IPS DF 4.7 (cell line): ENCODE results near the gene TTC7B.

Experiments used
- DNase-seq: peaks from one replicate; pipeline ENCODE4 v3.0.0-alpha.2; 2013; ENCODE audit warnings: low spot score; ENCODE audit errors: extremely low read depth

Gene TTC7B

DNA sequence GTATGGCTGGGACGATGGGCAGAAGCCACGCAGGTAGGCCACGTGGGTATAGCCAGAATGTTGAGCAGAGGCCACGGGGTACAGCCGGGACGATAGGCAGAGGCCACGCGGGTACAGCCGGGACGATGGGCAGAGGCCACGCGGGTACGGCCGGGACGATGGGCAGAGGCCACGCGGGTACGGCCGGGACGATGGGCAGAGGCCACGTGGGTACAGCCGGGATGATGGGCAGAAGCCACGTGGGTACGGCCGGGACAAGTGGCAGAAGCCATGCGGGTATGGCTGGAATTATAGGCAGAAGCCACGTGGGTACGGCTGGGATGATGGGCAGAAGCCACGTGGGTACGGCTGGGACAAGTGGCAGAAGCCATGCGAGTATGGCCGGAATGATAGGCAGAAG lies 195.0 kb downstream of the TTC7B start:
- no peak for DNase-seq

DNA sequence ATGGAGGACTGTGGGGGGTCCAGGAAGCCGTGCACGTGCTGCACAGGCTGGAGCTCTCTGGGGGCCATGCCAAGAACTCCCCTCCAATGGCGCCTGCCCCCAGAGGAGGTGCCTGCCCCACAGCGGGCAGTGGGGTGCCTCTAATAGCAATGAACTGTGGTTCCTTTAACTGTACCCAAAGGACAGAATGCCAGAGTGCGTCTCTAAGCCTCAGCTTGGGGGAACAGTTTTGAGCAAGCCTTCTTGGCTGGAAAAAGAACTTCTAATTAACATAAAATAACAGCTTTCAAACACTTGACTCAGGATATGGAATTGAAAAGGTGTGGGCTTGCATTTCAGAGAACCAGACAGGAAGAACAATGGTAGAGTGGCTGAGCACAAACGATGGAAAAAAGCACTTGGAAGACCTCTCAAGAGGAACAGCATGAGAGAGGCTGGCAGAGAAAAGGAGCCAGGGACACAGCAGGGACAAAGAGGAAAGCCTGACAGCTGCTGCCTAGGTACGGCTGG lies 195.6 kb downstream of the TTC7B start:
- DNase-seq: no peak

DNA sequence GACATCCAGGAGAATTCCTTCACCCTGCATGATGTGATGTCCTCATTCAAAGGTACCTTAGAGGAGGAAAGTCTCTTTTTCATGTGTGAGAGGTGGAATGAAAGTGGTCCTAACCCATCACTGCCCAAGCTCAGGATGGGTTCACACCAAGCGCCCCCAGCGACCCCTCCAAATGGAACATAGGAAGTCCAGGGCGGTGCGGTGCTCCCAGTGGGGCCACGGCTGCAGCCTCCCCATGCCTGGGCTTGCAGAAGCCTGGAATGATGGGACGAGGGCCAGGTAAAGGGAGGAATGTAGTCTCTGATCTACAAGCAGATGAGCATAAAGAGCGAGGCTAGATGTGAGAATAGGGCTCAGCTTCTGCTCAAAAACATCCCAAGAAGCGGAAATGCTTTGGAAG lies 196.3 kb downstream of the TTC7B start:
- DNase-seq: no peak

DNA sequence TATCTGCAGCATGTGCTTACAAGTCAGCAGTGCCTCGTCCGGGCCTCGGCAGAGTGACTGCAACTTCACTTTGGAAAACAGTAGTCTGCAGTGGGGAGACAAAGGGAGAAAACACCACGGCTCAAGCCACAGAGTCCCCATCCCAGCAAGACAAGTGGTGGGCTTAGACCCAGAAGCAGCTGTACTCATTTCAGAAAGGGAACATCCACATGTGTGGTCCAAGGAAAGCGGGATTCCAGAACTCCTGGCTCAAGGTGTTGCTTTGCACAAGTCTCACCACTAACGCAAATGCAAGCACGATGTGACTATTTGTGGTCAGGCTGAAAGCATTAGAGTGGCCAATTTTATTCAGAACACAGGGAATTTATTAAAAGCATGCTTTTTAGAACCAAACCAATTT lies 198.3 kb downstream of the TTC7B start:
- DNase-seq: no peak

DNA sequence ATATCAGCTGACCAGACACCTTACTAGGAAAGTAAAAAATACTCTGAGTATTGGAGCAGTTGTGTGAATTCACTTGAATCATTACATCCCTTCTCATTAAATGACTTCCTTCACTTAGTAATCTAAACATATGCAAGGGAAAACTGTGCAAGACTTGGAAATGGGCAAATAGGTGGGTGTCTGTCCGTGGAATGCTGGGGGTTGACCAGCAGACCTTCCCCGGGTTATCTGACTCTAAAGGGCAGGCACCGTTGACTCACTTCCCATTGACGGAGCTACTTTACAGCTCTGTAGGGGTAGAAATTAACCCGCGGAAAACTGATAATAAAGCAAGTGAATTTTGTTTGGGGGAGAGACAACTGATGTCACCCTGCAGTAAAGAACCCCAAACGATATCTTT lies 199.3 kb downstream of the TTC7B start:
- DNase-seq: no peak

DNA sequence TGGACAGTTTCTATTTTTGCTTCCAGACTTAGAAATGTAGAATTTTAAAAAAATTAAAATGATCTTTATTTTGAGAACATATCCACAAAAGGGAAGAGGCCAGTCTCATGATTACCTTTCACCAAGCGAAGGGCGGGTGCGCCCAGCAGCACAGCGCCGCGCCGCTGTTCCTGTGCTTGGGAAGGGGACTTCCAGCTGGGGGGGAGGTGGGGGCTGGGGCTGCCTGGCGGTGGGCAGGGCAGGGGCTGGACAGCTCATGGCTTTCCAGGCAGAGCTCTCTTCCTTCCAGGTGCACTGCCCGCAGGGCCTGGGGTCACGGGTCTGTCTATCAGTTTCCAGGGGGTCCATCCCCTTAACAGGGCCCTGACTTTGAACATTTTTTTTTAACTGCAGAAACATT lies 199.9 kb downstream of the TTC7B start:
- DNase-seq: no peak

DNA sequence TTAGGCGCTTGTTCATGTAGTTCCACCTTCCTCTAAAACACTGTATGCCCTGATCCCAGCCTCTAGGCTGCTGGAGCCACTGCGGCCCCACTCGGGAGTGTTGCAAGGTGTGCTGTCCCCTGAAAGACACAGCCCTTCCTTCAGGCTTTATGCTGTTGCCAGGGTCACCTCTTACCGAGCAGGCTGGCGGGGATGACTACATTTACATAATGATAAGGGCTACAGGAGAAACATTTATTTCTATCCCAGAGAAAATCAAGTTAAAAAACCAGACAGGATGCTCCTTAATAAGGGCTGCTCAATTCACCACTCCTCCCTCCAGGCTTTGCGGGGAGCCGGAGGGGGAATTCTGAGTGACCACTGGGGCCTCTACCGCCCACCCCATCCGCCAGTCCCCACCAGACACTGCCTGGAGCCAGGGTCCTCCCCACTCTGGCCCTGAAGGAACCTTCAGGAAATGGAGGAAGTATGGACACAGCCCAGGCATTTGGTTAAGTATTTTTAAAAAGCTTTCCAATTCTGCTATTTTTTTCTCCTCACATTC lies 200.6 kb downstream of the TTC7B start:
- DNase-seq: no peak

DNA sequence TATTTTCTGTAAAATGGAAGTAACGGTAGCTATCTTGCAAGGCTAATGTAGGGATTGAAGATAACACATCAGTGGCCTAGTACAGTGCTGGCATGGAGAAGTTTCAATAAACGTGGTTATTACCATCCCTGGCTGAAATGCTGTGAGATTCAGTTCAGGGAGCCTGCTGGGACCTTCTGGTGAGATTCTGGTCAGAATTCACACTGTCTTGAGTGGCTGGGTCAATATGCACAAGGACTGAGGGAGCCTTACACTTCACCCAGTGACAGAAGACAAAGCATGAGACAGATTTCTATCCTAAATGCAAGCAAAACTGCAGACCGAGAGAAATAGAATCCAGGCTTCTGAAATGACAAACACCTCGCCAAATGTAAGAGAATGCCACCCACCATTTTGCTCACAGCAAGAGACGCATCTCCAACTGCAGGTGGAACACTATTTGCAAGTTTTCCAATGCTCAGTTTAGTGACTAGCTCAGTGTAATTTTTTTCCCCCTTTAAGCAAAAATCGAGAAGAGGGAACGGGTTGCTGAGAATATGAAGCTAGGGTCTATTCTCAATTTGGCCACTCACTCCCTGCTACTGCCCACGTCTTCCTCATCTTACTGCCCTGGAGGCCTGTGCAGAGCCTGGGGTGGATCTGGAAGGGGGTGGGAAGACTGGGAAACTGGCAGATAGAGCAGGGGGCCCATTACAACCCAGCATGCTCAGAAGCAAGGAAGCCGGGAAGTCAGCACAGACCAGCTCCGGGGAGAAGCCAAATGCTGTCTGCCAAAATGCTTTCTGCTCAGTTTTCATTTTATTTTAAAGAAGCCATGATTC lies 201.3 kb downstream of the TTC7B start:
- no peak for DNase-seq

DNA sequence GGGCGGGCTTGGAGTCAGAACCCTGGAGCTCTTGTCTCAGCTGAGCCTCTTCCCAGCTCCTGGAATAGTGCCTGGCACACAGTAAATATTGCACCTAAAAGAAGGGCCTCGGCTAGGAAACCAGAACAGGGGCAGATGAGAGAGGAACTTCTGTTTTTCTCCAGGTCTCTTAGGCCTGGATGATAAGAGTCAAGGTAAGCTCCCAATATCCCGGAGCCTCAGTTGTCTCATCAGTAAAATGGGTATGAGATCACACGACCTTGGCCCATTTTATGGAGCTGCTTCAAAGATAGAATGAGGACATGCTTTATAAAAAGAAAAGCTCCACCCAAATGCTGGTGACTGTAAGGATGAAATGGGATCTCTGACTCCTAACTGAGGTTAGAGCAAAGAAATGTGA lies 202.2 kb downstream of the TTC7B start:
- DNase-seq: no peak

DNA sequence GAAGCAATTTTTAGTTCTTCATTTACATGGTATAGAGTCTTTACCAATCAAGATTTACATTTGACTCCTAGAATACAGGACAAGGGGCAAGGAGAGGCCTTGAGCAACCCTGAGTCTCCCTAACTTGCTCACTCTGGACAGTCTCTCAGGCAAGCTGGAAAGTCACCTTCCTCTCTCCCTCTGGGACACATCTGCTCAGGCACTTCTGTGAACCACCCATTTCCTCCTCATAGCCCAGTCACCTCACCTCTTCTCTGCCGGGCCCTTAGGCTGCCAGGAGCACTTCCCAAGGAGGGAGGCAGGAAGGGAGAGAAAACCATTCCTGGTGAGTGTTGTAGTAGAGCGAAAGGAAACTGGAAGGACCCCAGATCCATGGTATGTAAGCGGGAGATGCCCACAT lies 202.8 kb downstream of the TTC7B start:
- DNase-seq: no peak

DNA sequence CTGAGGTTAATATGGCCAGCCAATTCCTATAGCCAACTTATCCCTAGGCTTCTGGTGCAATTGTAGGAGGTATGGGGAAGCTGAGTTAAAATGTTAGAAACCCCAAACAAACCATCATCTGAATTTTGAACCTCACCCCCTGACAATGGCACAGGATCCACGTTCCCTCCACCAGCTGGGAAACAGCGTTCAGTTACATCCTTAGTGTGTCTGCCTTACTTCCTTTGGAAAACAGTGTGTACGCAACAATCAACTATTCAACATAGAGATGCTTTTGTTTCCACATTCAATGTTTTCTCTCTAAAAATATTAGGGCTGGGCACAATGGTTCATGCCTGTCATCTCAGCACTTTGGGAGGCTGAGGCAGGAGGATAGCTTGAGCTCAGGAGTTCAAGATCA lies 203.4 kb downstream of the TTC7B start:
- DNase-seq: no peak

DNA sequence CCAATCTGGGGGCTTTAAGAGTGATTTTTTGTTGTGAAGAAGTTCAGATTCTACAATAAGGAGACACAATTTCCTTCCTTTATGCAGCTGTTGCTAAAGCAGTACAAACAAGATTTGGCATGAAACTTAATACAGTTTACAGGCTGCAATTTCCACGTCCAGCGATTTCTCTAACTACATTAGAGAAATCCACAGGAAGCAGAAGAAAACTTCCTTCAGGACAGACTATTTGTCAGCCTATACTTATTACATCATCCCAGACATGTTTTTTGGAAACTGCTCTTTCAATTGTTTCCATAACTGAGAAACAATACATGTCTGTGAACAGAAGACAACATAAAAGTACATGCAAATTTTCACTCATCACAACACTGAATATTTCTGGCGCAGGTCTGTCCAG lies 204.3 kb downstream of the TTC7B start:
- no peak for DNase-seq

DNA sequence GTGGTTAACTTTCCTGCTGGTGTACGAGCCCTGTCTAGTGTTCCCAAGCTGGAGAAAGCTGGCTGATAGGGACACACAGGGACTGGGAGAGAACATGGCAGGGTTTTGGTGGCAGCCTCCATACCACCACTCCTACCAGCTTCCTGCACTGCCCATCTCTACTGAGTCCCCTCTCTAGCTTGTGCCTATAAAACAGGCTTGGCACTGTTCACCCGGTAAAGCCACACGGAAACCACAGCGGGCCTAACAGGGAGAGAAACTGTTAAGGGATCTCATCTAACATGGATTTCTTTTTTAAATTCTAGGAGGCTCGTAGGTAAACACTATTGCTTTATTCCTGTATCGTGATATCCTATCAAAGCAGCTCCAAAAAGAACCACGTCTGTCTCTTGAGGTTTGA lies 204.7 kb downstream of the TTC7B start:
- no peak for DNase-seq

DNA sequence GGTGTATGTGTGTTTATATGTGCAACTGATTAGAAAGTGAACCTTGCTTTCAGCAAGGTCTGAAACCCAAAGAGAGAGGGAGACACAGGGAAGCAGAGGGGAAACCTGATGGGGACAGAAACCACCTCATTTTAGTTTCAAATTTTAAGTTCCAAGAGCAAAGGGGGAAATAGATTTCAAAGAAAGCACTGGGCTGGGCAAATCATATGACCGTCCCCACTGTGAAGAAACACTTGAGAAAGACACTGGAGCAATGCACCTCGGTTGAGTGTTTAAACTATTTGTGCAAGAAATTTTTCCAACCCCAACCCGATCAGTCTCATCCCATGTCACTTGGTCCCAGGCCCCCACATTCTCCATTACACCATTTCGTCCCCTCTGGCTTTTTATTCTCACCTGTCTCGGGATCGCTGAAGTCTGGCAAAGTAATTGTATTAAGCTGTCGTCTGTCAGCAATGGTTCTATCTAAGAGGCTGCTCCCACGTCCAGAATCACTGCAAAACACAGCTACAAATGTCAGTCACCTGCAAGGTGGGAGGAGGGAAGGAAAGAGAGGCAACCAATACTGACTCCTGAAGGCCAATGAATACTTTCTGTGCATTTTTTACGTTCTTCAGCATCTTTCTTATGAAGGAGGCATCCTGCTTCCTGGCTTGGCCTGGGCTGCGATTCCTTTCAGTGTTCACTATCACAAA lies 205.7 kb downstream of the TTC7B start:
- DNase-seq: no peak

DNA sequence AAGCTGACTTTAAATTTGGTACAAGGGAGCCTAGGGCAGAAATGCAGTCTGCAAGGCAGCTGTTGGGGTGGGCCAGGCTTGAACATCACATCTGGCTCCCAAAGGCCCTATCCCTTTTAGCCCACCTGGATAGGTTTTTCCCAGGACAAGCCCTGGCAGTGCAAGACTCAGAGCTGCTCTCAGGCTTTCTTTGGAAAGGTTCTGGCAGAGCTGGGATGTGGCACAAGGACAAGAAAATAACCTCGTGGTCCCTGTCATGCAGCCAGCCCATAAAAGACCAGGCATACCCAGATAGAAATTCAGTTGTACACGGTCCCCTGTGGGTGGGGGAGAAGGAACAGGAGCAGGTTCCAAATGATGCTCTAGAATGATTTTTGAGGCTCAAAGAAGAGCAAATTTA lies 206.9 kb downstream of the TTC7B start:
- no peak for DNase-seq

DNA sequence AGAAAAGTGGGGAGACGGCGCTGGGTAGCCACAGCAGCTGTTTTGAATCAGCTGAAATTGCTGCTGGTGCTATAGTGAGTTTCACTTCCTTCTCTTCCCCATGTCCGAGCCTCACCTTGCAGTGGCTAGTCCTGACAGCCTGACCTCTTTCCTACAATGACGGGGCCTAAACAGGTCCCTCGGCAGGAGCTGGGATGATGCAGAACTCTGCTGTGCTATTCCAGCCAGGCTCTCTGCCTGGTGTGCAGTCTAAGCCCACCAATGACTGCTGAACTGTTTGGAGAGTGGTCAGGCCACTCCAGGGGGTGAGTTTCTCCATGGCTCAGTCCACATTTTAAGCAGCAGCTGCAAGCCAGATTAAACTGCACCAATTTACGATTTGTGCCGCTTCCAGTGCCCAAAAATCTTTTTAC lies 207.3 kb downstream of the TTC7B start:
- no peak for DNase-seq

DNA sequence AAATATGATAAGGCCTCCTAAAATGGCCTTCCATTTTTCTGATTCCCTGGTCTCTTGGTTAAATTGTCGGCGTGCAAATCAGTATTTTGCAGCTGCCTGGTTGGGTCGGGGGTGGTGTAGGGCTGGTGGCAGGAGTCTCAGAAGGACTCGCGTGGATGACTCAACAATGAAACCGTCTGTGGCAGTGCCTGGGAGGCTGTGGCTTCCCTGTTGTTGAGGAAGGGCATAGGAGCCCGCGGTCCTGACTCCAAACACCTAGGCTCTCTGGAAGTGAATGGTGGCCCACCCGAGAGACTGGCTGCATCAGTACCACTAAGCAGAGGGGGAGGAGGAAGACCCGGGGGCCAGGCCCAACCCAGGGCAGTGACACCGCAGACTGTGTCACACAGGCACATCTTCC lies 207.9 kb downstream of the TTC7B start:
- DNase-seq: no peak

DNA sequence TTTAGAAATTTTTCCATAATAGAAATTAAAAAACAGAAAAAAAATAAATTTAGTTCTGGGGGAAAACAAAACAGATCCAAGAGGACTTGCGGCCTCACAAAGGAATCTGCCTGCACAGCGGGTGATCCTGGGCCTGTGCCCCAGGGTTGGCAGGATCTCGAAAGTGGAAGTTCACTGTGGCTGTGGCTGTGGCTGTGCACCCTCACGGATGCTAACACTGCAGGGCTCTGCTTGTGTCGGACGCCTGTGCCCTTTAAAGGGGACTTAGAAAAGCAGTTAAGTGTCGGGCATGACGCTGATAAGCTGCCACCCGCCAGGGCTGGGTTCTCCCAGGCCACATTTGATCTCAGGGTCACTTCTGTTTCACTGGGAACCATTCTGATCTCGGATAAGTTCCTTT lies 209.1 kb downstream of the TTC7B start:
- no peak for DNase-seq

DNA sequence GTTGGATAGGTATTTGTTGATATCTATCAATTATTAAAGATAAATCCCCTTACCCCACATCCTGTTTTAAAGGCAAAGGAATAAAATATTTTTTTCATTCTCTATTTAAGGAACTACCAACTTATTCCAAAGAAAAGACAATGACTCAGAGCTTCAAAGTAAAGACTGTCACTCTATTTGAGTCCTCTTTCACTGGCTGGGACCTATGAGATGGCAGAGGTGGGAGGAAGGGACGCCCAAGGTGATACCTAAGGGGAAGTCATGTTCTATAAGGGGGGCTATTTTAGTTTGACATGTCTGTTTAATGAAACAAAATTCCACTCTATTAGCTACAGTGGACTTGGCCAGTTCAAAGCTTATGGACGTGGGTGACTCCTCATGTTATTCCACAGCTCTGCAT lies 209.8 kb downstream of the TTC7B start:
- DNase-seq: no peak

DNA sequence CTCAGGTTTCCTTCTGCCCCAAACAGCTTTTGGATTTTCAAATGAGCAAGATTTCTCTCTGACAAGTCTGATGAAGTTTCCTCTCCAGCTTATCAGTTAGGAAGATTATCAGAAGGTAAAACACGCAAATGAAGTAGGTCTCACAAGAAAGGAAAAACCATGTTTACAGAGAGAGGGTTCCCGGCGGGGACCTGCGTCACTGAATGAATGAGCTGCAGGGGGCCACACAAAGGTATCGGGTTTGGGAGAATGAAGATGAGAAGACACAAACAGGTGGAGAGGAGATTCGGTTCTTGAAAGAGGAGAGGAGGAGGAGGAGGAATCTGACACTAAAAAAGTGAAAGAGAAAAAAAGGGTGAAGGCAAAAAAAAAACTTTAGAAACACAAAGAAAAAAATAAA lies 210.8 kb downstream of the TTC7B start:
- DNase-seq: no peak

DNA sequence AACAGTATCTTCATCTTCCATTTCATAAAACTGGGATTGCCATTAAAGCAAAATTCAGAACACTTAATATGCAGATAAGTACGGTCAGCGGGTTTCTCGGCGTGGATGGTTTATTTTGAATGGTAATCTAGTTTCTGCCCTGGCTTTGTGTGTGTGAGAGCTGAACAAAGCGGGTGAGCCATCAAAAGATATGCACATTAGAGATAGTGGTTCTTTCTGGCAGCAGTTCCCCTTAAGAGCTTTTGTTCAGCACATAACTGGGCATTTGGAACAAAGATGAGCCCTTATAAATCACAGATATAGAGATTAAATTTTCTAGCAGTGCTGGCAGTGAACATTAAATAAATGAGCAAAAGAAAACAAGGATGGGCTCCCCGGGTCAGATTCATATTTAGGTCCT lies 211.9 kb downstream of the TTC7B start:
- no peak for DNase-seq

DNA sequence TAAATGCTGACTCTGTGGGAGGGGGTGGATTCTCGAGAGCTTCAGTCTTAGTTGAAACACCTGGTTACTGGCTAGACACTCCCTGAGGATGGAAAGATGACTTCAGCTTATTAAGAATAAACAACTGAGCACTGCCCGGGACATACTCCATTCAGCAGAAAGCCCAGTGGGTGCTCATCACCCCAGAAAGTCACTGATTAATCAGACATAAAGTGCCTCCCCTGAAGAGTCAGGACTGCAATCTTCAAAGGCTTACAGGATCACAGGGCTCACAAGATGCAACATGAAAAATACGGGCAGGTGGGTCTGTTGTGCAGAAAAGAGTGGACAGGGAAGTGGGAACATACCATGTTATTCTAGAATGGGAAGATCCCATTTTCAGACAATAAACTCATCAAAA lies 212.4 kb downstream of the TTC7B start:
- no peak for DNase-seq

DNA sequence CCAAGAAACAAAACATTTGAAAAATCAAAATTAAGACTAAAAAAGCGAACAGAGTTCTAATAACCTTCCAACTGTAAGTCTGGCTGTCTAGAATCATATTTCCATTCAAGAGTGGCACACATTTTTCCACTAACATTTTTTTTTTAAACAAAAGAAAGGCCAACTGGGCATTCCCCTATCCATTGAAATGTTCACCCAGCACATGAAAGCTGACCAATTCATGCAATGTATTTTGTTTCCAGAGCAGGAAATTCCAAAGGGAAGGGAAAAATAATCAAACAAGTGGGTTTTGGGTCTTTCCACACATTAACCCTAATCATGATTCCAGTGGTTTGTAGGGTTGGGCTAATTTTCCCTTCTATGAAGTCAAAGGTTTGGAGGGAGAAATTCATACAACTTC lies 212.9 kb downstream of the TTC7B start:
- DNase-seq: no peak
